ENCODE measurements around the gene TMEM115.

Gene TMEM115

GRCh38 chr3:50378024-50378423 lies 18.7 kb upstream of the TMEM115 start:
- H3K4me3 ChIP-seq (ENCODE audit: insufficient read depth, low read depth, low read length, poor library complexity, severe bottlenecking) = no peak overlapping the region
- H3K36me3 ChIP-seq (ENCODE audit: control insufficient read depth, insufficient read depth, low read length) = no peaks in the 10 kb centered on the region
- H3K9me3 ChIP-seq (ENCODE audit: control insufficient read depth, low read length) = no peaks in the 10 kb centered on the region
- H3K27ac ChIP-seq (ENCODE audit: insufficient read depth, low read length, poor library complexity, severe bottlenecking) = no peak overlapping the region
- no peak for DNase-seq
- H3K27me3 ChIP-seq (replicated peaks; ENCODE audit: control insufficient read depth, insufficient read depth, low read length, poor library complexity, severe bottlenecking) = no peaks in the 10 kb centered on the region
- no peaks in the 10 kb centered on the region for H3K4me1 ChIP-seq (ENCODE audit: control insufficient read depth, insufficient read depth, low read length, poor library complexity, severe bottlenecking)

GRCh38 chr3:50375258-50375931 lies 16.1 kb upstream of the TMEM115 start:
- no peaks in the 10 kb centered on the region for H3K36me3 ChIP-seq (ENCODE audit: control insufficient read depth, insufficient read depth, low read length)
- H3K27me3 ChIP-seq (replicated peaks; ENCODE audit: control insufficient read depth, insufficient read depth, low read length, poor library complexity, severe bottlenecking) = no peaks in the 10 kb centered on the region
- H3K27ac ChIP-seq (ENCODE audit: insufficient read depth, low read length, poor library complexity, severe bottlenecking) = no peak overlapping the region
- H3K4me3 ChIP-seq (ENCODE audit: insufficient read depth, low read depth, low read length, poor library complexity, severe bottlenecking) = no peak overlapping the region
- DNase-seq = no peak
- H3K4me1 ChIP-seq (ENCODE audit: control insufficient read depth, insufficient read depth, low read length, poor library complexity, severe bottlenecking) = no peaks in the 10 kb centered on the region
- H3K9me3 ChIP-seq (ENCODE audit: control insufficient read depth, low read length) = no peaks in the 10 kb centered on the region

- no peak for DNase-seq
- Histone ChIP-seq H3K27ac (ENCODE audit: insufficient read depth, low read length, poor library complexity, severe bottlenecking) (no peak overlapping the region), H3K4me3 (ENCODE audit: insufficient read depth, low read depth, low read length, poor library complexity, severe bottlenecking) (no peak overlapping the region), H3K4me1 (ENCODE audit: control insufficient read depth, insufficient read depth, low read length, poor library complexity, severe bottlenecking) (no peaks in the 10 kb centered on the region), H3K9me3 (ENCODE audit: control insufficient read depth, low read length) (no peaks in the 10 kb centered on the region), H3K36me3 (ENCODE audit: control insufficient read depth, insufficient read depth, low read length) (no peaks in the 10 kb centered on the region), H3K27me3 (replicated peaks; ENCODE audit: control insufficient read depth, insufficient read depth, low read length, poor library complexity, severe bottlenecking) (no peaks in the 10 kb centered on the region)
These were observed 15.3 kb upstream of the TMEM115 start for GRCh38 chr3:50374363-50375257.

GRCh38 chr3:50373146-50374051 lies 14.1 kb upstream of the TMEM115 start:
- H3K4me1 ChIP-seq (ENCODE audit: control insufficient read depth, insufficient read depth, low read length, poor library complexity, severe bottlenecking) = no peaks in the 10 kb centered on the region
- H3K27ac ChIP-seq (ENCODE audit: insufficient read depth, low read length, poor library complexity, severe bottlenecking) = no peak overlapping the region
- H3K4me3 ChIP-seq (ENCODE audit: insufficient read depth, low read depth, low read length, poor library complexity, severe bottlenecking) = no peak overlapping the region
- H3K36me3 ChIP-seq (ENCODE audit: control insufficient read depth, insufficient read depth, low read length) = no peaks in the 10 kb centered on the region
- DNase-seq = no peak
- no peaks in the 10 kb centered on the region for H3K9me3 ChIP-seq (ENCODE audit: control insufficient read depth, low read length)
- no peaks in the 10 kb centered on the region for H3K27me3 ChIP-seq (replicated peaks; ENCODE audit: control insufficient read depth, insufficient read depth, low read length, poor library complexity, severe bottlenecking)

DNA sequence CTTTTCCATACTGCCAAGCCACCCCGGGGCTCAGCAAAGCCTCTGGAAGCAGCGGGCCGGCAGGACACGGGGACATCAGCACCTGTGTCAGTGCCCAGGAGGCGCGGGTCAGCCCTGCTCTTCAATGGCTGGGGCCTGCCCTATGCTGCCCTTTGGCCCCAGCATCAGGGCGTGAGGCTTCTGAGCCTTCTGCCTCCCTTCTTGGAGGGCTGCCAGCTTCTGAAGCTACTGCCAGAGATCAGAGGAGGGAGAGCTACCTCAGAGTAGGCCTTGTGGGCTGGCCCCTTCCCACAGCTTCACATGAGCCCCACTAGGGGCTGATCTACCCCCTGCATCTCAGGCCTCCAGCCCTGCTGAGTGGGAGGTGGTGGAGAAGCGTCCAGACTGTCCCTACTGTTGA lies 13.0 kb upstream of the TMEM115 start:
- H3K27me3 ChIP-seq (replicated peaks; ENCODE audit: control insufficient read depth, insufficient read depth, low read length, poor library complexity, severe bottlenecking) = no peaks in the 10 kb centered on the region
- H3K36me3 ChIP-seq (ENCODE audit: control insufficient read depth, insufficient read depth, low read length) = no peaks in the 10 kb centered on the region
- H3K4me1 ChIP-seq (ENCODE audit: control insufficient read depth, insufficient read depth, low read length, poor library complexity, severe bottlenecking) = no peaks in the 10 kb centered on the region
- no peak for DNase-seq
- no peak overlapping the region for H3K27ac ChIP-seq (ENCODE audit: insufficient read depth, low read length, poor library complexity, severe bottlenecking)
- H3K4me3 ChIP-seq (ENCODE audit: insufficient read depth, low read depth, low read length, poor library complexity, severe bottlenecking) = no peak overlapping the region
- H3K9me3 ChIP-seq (ENCODE audit: control insufficient read depth, low read length) = no peaks in the 10 kb centered on the region

DNA sequence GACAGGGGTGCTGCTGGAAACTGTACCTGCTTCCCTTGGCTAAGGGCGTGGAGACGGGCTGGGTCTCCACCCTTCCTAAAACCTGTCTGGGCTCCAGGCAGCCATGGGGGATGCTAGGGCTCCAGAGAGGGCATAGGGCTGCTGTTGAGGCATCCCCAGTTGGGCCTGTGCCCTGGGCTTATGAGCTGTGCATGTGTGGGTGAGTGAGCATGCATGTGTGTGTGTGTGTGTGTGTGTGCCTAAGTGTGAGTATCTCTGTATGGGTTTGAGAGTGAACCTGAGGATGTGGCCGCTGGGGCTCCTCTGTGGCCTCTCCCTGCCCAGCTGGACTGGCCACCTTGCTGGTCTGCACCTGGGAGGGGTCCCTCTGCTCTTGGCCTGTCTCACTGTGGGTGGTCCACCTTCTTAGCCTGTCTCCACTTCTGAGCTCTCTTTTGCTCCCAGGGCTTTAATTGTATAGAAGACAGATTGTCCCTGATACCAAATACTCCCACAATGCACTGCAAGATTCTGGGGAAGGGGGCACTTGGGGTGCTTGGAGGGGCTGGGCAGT lies 11.9 kb upstream of the TMEM115 start:
- Histone ChIP-seq H3K27ac (ENCODE audit: insufficient read depth, low read length, poor library complexity, severe bottlenecking) (no peak overlapping the region), H3K36me3 (ENCODE audit: control insufficient read depth, insufficient read depth, low read length) (no peaks in the 10 kb centered on the region), H3K4me3 (ENCODE audit: insufficient read depth, low read depth, low read length, poor library complexity, severe bottlenecking) (no peak overlapping the region), H3K9me3 (ENCODE audit: control insufficient read depth, low read length) (no peaks in the 10 kb centered on the region), H3K27me3 (replicated peaks; ENCODE audit: control insufficient read depth, insufficient read depth, low read length, poor library complexity, severe bottlenecking) (no peaks in the 10 kb centered on the region), H3K4me1 (ENCODE audit: control insufficient read depth, insufficient read depth, low read length, poor library complexity, severe bottlenecking) (peaks cover 6% of the 10 kb centered on the region)
- no peak for DNase-seq

GRCh38 chr3:50370594-50370993 lies 11.3 kb upstream of the TMEM115 start:
- no peaks in the 10 kb centered on the region for H3K9me3 ChIP-seq (ENCODE audit: control insufficient read depth, low read length)
- no peaks in the 10 kb centered on the region for H3K36me3 ChIP-seq (ENCODE audit: control insufficient read depth, insufficient read depth, low read length)
- H3K27ac ChIP-seq (ENCODE audit: insufficient read depth, low read length, poor library complexity, severe bottlenecking) = no peak overlapping the region
- no peak overlapping the region for H3K4me3 ChIP-seq (ENCODE audit: insufficient read depth, low read depth, low read length, poor library complexity, severe bottlenecking)
- peaks cover 12% of the 10 kb centered on the region for H3K4me1 ChIP-seq (ENCODE audit: control insufficient read depth, insufficient read depth, low read length, poor library complexity, severe bottlenecking)
- DNase-seq = no peak
- no peaks in the 10 kb centered on the region for H3K27me3 ChIP-seq (replicated peaks; ENCODE audit: control insufficient read depth, insufficient read depth, low read length, poor library complexity, severe bottlenecking)

DNA sequence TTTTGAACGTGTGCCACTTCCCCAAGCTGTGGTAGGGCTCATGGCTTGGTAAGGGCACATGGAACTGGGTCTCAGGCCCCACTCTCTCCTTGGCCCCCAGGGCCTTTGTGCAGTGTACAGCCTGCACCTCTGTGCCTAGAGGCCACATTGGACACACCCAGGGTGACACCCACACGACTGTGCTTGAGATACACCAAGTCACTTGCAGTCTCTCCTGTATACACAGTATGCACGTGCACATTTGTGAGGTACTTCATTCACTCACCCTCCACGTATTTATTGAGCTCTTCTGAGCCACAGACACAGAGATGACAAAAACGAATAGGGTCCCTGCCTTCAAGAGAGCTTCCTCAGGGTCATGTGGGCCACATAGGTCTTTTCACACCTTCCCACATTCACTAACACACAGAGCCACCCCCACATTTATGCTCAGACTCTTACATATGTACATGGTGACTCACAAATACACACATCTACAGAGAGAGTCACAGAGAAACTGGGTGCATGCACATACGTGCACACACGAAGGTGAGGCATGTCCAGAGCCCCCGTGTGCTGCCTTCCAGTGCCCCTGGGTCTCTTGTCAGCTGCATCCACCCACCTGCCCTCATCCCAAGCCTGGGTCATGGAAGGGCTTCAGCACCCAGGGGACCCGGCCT lies 9.8 kb upstream of the TMEM115 start:
- H3K4me3 ChIP-seq (ENCODE audit: insufficient read depth, low read depth, low read length, poor library complexity, severe bottlenecking) = no peak overlapping the region
- DNase-seq = no peak
- H3K9me3 ChIP-seq (ENCODE audit: control insufficient read depth, low read length) = no peaks in the 10 kb centered on the region
- no peaks in the 10 kb centered on the region for H3K36me3 ChIP-seq (ENCODE audit: control insufficient read depth, insufficient read depth, low read length)
- no peak overlapping the region for H3K27ac ChIP-seq (ENCODE audit: insufficient read depth, low read length, poor library complexity, severe bottlenecking)
- H3K4me1 ChIP-seq (ENCODE audit: control insufficient read depth, insufficient read depth, low read length, poor library complexity, severe bottlenecking) = peaks cover 14% of the 10 kb centered on the region
- no peaks in the 10 kb centered on the region for H3K27me3 ChIP-seq (replicated peaks; ENCODE audit: control insufficient read depth, insufficient read depth, low read length, poor library complexity, severe bottlenecking)

DNA sequence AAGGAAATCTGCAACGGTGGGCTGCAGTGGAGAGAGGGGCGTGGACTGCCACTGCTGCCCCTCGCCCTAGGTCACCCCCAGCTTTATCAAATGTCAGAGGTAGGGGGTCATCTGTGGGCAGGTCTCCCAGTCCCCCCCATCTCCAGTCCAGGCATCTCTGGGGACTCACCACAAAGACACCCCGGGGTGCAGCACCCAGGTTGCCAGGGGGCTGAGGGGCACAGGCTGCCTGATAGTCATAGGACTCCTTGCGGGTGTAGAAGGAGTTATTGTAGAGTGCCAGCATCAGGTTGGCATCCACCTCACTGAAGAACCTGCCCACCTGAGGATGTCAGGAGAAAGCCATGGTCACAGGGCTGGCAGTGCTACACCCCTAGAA lies 6.5 kb upstream of the TMEM115 start:
- no peaks in the 10 kb centered on the region for H3K27me3 ChIP-seq (replicated peaks; ENCODE audit: control insufficient read depth, insufficient read depth, low read length, poor library complexity, severe bottlenecking)
- H3K27ac ChIP-seq (ENCODE audit: insufficient read depth, low read length, poor library complexity, severe bottlenecking) = peak overlapping the region; percentile 83
- no peak for DNase-seq
- H3K9me3 ChIP-seq (ENCODE audit: control insufficient read depth, low read length) = no peaks in the 10 kb centered on the region
- peaks cover 14% of the 10 kb centered on the region for H3K4me1 ChIP-seq (ENCODE audit: control insufficient read depth, insufficient read depth, low read length, poor library complexity, severe bottlenecking)
- H3K36me3 ChIP-seq (ENCODE audit: control insufficient read depth, insufficient read depth, low read length) = no peaks in the 10 kb centered on the region
- peak overlapping the region; percentile 65 for H3K4me3 ChIP-seq (ENCODE audit: insufficient read depth, low read depth, low read length, poor library complexity, severe bottlenecking)
